Neural cell (in vitro differentiated cells): Measurements from ENCODE around the gene LIME1. TPM values are rescaled to one million over a fixed set of nuclear protein-coding genes. Genes with fewer than 3 reads are reported as not detected.

ENCODE experiments used
- H2AFZ ChIP-seq: fragments of 200-600, 300-800 bp; sonication (generic), shearing (Covaris generic); 2 replicates; pipeline ENCODE4 v1.6.0; 2014; ENCODE audit warnings: low read depth, mild to moderate bottlenecking, antibody characterized with exemption, low read length, moderate library complexity
- H3F3A ChIP-seq: fragments of 200-600 bp; shearing (Covaris generic); 2 replicates; pipeline ENCODE4 v1.6.1; 2016; ENCODE audit warnings: mild to moderate bottlenecking, moderate library complexity, mixed read lengths, antibody characterized with exemption, low read length; ENCODE audit not compliant: insufficient read depth, poor library complexity, severe bottlenecking
- H3K27ac ChIP-seq: fragments of 200-600, 300-800 bp; sonication (generic), shearing (Covaris generic); 2 replicates; pipeline ENCODE4 v1.5.1; 2014; ENCODE audit warnings: mild to moderate bottlenecking, low read length, moderate library complexity
- H3K27me3 ChIP-seq: fragments of 300-800, 200-600 bp; sonication (generic), shearing (Covaris generic); 2 replicates; pipeline ENCODE4 v1.6.0; 2014; ENCODE audit warnings: mild to moderate bottlenecking, low read depth, low read length, moderate library complexity; ENCODE audit not compliant: insufficient read depth
- H3K36me3 ChIP-seq: fragments of 300-800, 200-600 bp; sonication (generic), shearing (Covaris generic); 2 replicates; pipeline ENCODE4 v1.5.1; 2014; ENCODE audit warnings: mild to moderate bottlenecking, antibody characterized with exemption, low read length, moderate library complexity; ENCODE audit not compliant: insufficient read depth
- H3K4me2 ChIP-seq: fragments of 300-800, 200-600 bp; sonication (generic), shearing (Covaris generic); 2 replicates; pipeline ENCODE4 v1.6.0; 2014; ENCODE audit warnings: mild to moderate bottlenecking, low read length
- H3K4me3 ChIP-seq: fragments of 300-800, 200-600 bp; sonication (generic), shearing (Covaris generic); 2 replicates; pipeline ENCODE4 v1.5.1; 2014; ENCODE audit warnings: mild to moderate bottlenecking, low read length, moderate library complexity
- H3K79me2 ChIP-seq: fragments of 200-600 bp; shearing (Covaris generic); replicated peaks from 2 replicates; pipeline ENCODE4 v1.6.0; 2014; ENCODE audit warnings: mild to moderate bottlenecking, low read length, moderate library complexity; ENCODE audit not compliant: insufficient read depth
- H3K9ac ChIP-seq: fragments of 300-800, 200-600 bp; sonication (generic), shearing (Covaris generic); 2 replicates; pipeline ENCODE4 v1.6.1; 2016; ENCODE audit warnings: mild to moderate bottlenecking, low read length, mixed read lengths
- H3K9me2 ChIP-seq: fragments of 200-600 bp; shearing (Covaris generic); 2 replicates; pipeline ENCODE4 v1.6.1; 2016; ENCODE audit warnings: mild to moderate bottlenecking, low read length, mixed read lengths; ENCODE audit not compliant: insufficient read depth
- H3K9me3 ChIP-seq: fragments of 200-600, 300-800 bp; sonication (generic), shearing (Covaris generic); 2 replicates; pipeline ENCODE4 v1.6.1; 2016; ENCODE audit warnings: mild to moderate bottlenecking, mixed run types, low read length, moderate library complexity, mixed read lengths
- H4K20me1 ChIP-seq: fragments of 200-600 bp; shearing (Covaris generic); 2 replicates; pipeline ENCODE4 v1.6.1; 2016; ENCODE audit warnings: mild to moderate bottlenecking, mixed run types; ENCODE audit not compliant: insufficient read depth
- CTCF ChIP-seq: fragments of 450-650 bp; IDR thresholded peaks from 2 replicates; pipeline ENCODE4 v1.5.1; 2014; ENCODE audit warnings: antibody characterized with exemption, mild to moderate bottlenecking, moderate library complexity; ENCODE audit not compliant: poor library complexity, severe bottlenecking
- EP300 ChIP-seq: fragments of 450-650 bp; conservative IDR thresholded peaks from 2 replicates; pipeline ENCODE4 v1.6.1; 2014; ENCODE audit warnings: antibody characterized with exemption, mild to moderate bottlenecking, moderate library complexity; ENCODE audit not compliant: poor library complexity, severe bottlenecking
- EZH2 ChIP-seq: fragments of 200-600, 300-800 bp; shearing (Covaris generic), sonication (generic); IDR thresholded peaks from 2 replicates; pipeline ENCODE4 v1.6.1; 2014; ENCODE audit warnings: antibody characterized with exemption, low read length, borderline replicate concordance, mild to moderate bottlenecking; ENCODE audit not compliant: insufficient read depth, poor library complexity, severe bottlenecking
- MXI1 ChIP-seq: fragments of 450-650 bp; conservative IDR thresholded peaks from 2 replicates; pipeline ENCODE4 v1.6.1; 2014; ENCODE audit warnings: antibody characterized with exemption, mild to moderate bottlenecking; ENCODE audit not compliant: poor library complexity, severe bottlenecking
- POLR2AphosphoS5 ChIP-seq: IDR thresholded peaks from 2 replicates; pipeline ENCODE4 v1.6.1; 2012
- RAD21 ChIP-seq: fragments of 450-650 bp; conservative IDR thresholded peaks from 2 replicates; pipeline ENCODE4 v1.6.1; 2014; ENCODE audit warnings: antibody characterized with exemption, mild to moderate bottlenecking, moderate library complexity
- REST ChIP-seq: IDR thresholded peaks from 2 replicates; pipeline ENCODE4 v1.6.1; 2012; ENCODE audit warnings: borderline replicate concordance
- SMC3 ChIP-seq: fragments of 450-650 bp; conservative IDR thresholded peaks from 2 replicates; pipeline ENCODE4 v1.6.1; 2014; ENCODE audit warnings: antibody characterized with exemption, mild to moderate bottlenecking, moderate library complexity; ENCODE audit not compliant: poor library complexity
- TAF1 ChIP-seq: IDR thresholded peaks from 2 replicates; pipeline ENCODE4 v1.6.1; 2012; ENCODE audit warnings: low read depth
- polyA plus RNA-seq: library from polyadenylated mRNA; depleted of rRNA; stranded (reverse); fragments of >200 nt; gene quantifications from 2 replicates; pipeline ENCODE4 v1.2.3, GENCODE V29; 2014

The LIME1 gene
- polyA plus RNA-seq, 1 donor from 2014 or later, result 65.2 TPM

DNA sequence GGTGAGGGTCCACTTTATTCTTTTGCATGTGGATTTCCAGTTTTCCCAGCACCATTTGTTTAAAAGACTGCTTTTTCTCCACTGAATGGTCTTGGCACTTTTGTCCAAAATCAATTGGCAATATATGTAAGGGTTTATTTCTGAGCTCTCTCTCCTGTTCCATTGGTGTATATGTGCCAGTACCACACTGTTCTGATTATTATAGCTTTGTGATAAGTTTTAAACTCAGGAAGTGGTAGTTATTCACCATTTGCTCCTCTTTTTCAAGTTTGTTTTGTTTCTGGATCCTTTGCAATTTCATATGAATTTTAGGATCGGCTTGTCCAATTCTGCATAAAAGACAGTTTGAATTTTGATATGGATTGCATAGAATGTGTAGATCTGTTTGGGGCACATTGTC is 24.3 kb upstream of the LIME1 start:
- no peaks in the 10 kb centered on the region for H3F3A ChIP-seq
- H3K27me3 ChIP-seq, result no peaks in the 10 kb centered on the region
- H3K4me2 ChIP-seq, result no peak overlapping the region
- H3K27ac ChIP-seq, result no peak overlapping the region
- H4K20me1 ChIP-seq, result no peaks in the 10 kb centered on the region
- H3K9ac ChIP-seq, result no peak overlapping the region
- H3K79me2 ChIP-seq, result peaks cover 42% of the 10 kb centered on the region
- peaks cover 6% of the 10 kb centered on the region for H3K36me3 ChIP-seq
- no peaks in the 10 kb centered on the region for H3K9me2 ChIP-seq
- no peak overlapping the region for H2AFZ ChIP-seq
- H3K4me3 ChIP-seq, result no peak overlapping the region
- TF ChIP-seq CTCF (no peak), EZH2 (no peak), RAD21 (no peak), MXI1 (no peak), REST (no peak), EP300 (no peak), SMC3 (no peak), TAF1 (no peak), POLR2AphosphoS5 (no peak)
- H3K9me3 ChIP-seq, result no peaks in the 10 kb centered on the region

GRCh38 chr20:63714858-63715257 is 21.6 kb upstream of the LIME1 start:
- peaks cover 32% of the 10 kb centered on the region for H3K79me2 ChIP-seq
- no peak overlapping the region for H3K9ac ChIP-seq
- TF ChIP-seq SMC3, result no peak
- no peak for TF ChIP-seq RAD21
- no peak for TF ChIP-seq EP300
- TF ChIP-seq CTCF, result no peak
- no peak for TF ChIP-seq TAF1
- TF ChIP-seq EZH2, result no peak
- TF ChIP-seq MXI1, result no peak
- no peak for TF ChIP-seq POLR2AphosphoS5
- no peaks in the 10 kb centered on the region for H3K9me2 ChIP-seq
- no peaks in the 10 kb centered on the region for H4K20me1 ChIP-seq
- no peaks in the 10 kb centered on the region for H3K27me3 ChIP-seq
- no peak overlapping the region for H3K4me3 ChIP-seq
- no peak overlapping the region for H3K4me2 ChIP-seq
- H3K36me3 ChIP-seq, result peaks cover 6% of the 10 kb centered on the region
- no peak overlapping the region for H3K27ac ChIP-seq
- H2AFZ ChIP-seq, result no peak overlapping the region
- H3F3A ChIP-seq, result no peaks in the 10 kb centered on the region
- no peaks in the 10 kb centered on the region for H3K9me3 ChIP-seq
